K562 (cell line): ENCODE results near the gene SYT1. TPM values are rescaled to one million over a fixed set of nuclear protein-coding genes. Genes with fewer than 3 reads are reported as not detected.

Source experiments
- ATAC-seq: fragments of 200-7000 bp; cut with Tn5 transposase; 3 replicates; pipeline ENCODE4 v1.9.1; 2020; ENCODE audit warnings: moderate library complexity
- BruUV-seq: library from RNA; stranded (reverse); fragments of 400-500 nt; replicated peaks from 2 replicates; lab custom pipeline; 2021; lab: Mats Ljungman, UMichigan
- CTCF ChIA-PET: fragments of 300-600 bp; formaldehyde crosslinking; extraction: SDS; loops from one replicate; lab custom pipeline; 2021; ENCODE audit warnings: low intra/inter-chr PET ratio; lab: Yijun Ruan, JAX
- POLR2A ChIA-PET: fragments of 300-600, 350-650 bp; sonication (Branson Sonifier 250); formaldehyde crosslinking; extraction: SDS; loops from one replicate; lab custom pipeline; 2021; ENCODE audit warnings: antibody characterized with exemption, inconsistent platforms; lab: Yijun Ruan, JAX
- DNase-seq, 4 experiments: peaks; one replicate each; pipeline versions ENCODE4 v3.0.0 to v3.0.0-alpha.2; 2011 to 2018; ENCODE audit warnings: low spot score in 3 of 4, mixed read lengths in 3 of 4; ENCODE audit errors: extremely low read depth in 1 of 4
- FAIRE-seq: peaks from 2 replicates; lab custom pipeline; 2011; peaks lifted over from hg19 to GRCh38; lab: Jason Lieb, UNC
- H2AFZ ChIP-seq: 2 replicates; pipeline ENCODE4 v1.6.0; 2011; ENCODE audit warnings: low read depth, low read length, control low read depth, inconsistent platforms
- H3K27ac ChIP-seq: fragments of 200-600 bp; 3 replicates; pipeline ENCODE4 v1.8.0; 2011; ENCODE audit warnings: low read depth, mild to moderate bottlenecking, control low read depth, inconsistent platforms, low read length, moderate library complexity, mixed read lengths; ENCODE audit errors: extremely low read depth
- H3K27me3 ChIP-seq, 2 experiments: fragments of 300-600 bp in 1 of 2; 2 replicates in 1 of 2; 3 replicates in 1 of 2; pipeline versions ENCODE4 v1.6.0 to v1.8.0; 2011; ENCODE audit warnings: inconsistent platforms in 2 of 2, low read length in 2 of 2, mild to moderate bottlenecking in 1 of 2, mixed read lengths in 1 of 2, moderate library complexity in 1 of 2; ENCODE audit not compliant: control insufficient read depth in 2 of 2, insufficient read depth in 2 of 2
- H3K36me3 ChIP-seq: fragments of 300-600 bp; 3 replicates; pipeline ENCODE4 v1.8.0; 2011; ENCODE audit warnings: mild to moderate bottlenecking, low read length, inconsistent platforms; ENCODE audit not compliant: control insufficient read depth, insufficient read depth
- H3K4me1 ChIP-seq, 2 experiments: fragments of 200-600 bp in 1 of 2; replicated peaks in 1 of 2; 2 replicates in 1 of 2; 3 replicates in 1 of 2; pipeline versions ENCODE4 v1.5.1 to v1.8.0; 2011; ENCODE audit warnings: inconsistent platforms in 2 of 2, low read length in 2 of 2, mild to moderate bottlenecking in 1 of 2, mixed read lengths in 1 of 2, moderate library complexity in 1 of 2; ENCODE audit not compliant: control insufficient read depth in 2 of 2, insufficient read depth in 2 of 2
- H3K4me2 ChIP-seq: 2 replicates; pipeline ENCODE4 v1.6.1; 2011; ENCODE audit warnings: low read length, control low read depth, inconsistent platforms, mixed read lengths; ENCODE audit not compliant: insufficient read depth
- H3K4me3 ChIP-seq: fragments of 200-600 bp; sonication (generic), shearing (Covaris generic); 2 replicates; pipeline ENCODE4 v1.5.1; 2016; ENCODE audit warnings: control low read depth, inconsistent platforms
- H3K79me2 ChIP-seq: fragments of 200-600 bp; 3 replicates; pipeline ENCODE4 v1.8.0; 2011; ENCODE audit warnings: low read length, inconsistent platforms; ENCODE audit not compliant: control insufficient read depth, insufficient read depth
- H3K9ac ChIP-seq, 2 experiments: 2 replicates each; pipeline versions ENCODE4 v1.6.0 to v1.6.1; 2011; ENCODE audit warnings: low read depth in 2 of 2, low read length in 2 of 2, control low read depth in 1 of 2, inconsistent platforms in 1 of 2, mild to moderate bottlenecking in 1 of 2, mixed read lengths in 1 of 2; ENCODE audit not compliant: insufficient read depth in 1 of 2
- H3K9me1 ChIP-seq: one replicate; pipeline ENCODE4 v1.6.0; 2011; ENCODE audit warnings: inconsistent platforms, mild to moderate bottlenecking, low read length, moderate library complexity; ENCODE audit not compliant: control insufficient read depth, insufficient read depth
- H3K9me3 ChIP-seq: replicated peaks from 2 replicates; pipeline ENCODE4 v1.5.1; 2011; ENCODE audit warnings: low read depth, low read length, inconsistent platforms; ENCODE audit not compliant: control insufficient read depth, insufficient read depth
- H4K20me1 ChIP-seq: replicated peaks from 2 replicates; pipeline ENCODE4 v1.6.1; 2011; ENCODE audit warnings: low read length, inconsistent platforms, mixed read lengths; ENCODE audit not compliant: control insufficient read depth, insufficient read depth
- AFF1 ChIP-seq, 2 experiments: fragments of 450-650 bp; IDR thresholded peaks; 2 replicates each; pipeline ENCODE4 v1.6.1; 2018; ENCODE audit warnings: mild to moderate bottlenecking in 2 of 2, low read depth in 1 of 2; ENCODE audit not compliant: partially characterized antibody in 2 of 2
- ATF6 ChIP-seq: sonication (generic); formaldehyde crosslinking; IDR thresholded peaks from 2 replicates; pipeline ENCODE4 v1.4.0; 2020; ENCODE audit warnings: mild to moderate bottlenecking, missing genetic modification reagents
- HDAC8 ChIP-seq: fragments of 450-650 bp; IDR thresholded peaks from 2 replicates; pipeline ENCODE4 v1.6.1; 2016; ENCODE audit warnings: mild to moderate bottlenecking, missing genetic modification characterization, moderate library complexity, missing compliant biosample characterization
- POLR2G ChIP-seq: fragments of 200-400 bp; formaldehyde crosslinking; IDR thresholded peaks from 2 replicates; pipeline ENCODE4 v1.6.1; 2017; ENCODE audit warnings: low read depth, mild to moderate bottlenecking, antibody characterized with exemption, low read length, moderate library complexity
- PYGO2 ChIP-seq: fragments of 450-650 bp; IDR thresholded peaks from 2 replicates; pipeline ENCODE4 v1.6.1; 2016; ENCODE audit warnings: mild to moderate bottlenecking, missing genetic modification characterization, moderate library complexity, missing compliant biosample characterization
- TRIM25 ChIP-seq: fragments of 450-650 bp; IDR thresholded peaks from 2 replicates; pipeline ENCODE4 v1.7.0; 2016; ENCODE audit warnings: borderline replicate concordance
- ZFPM2 ChIP-seq: fragments of 250-450 bp; sonication (Bioruptor Pico); IDR thresholded peaks from 2 replicates; pipeline ENCODE4 v1.5.1; 2022; ENCODE audit warnings: mild to moderate bottlenecking
- ZNF239 ChIP-seq: fragments of 250-450 bp; sonication (Bioruptor Pico); IDR thresholded peaks from 2 replicates; pipeline ENCODE4 v1.4.0; 2020; ENCODE audit warnings: mild to moderate bottlenecking
- ZNF445 ChIP-seq: fragments of 250-450 bp; sonication (Bioruptor Pico); IDR thresholded peaks from 2 replicates; pipeline ENCODE4 v1.4.0; 2020; ENCODE audit warnings: low read depth, mild to moderate bottlenecking, moderate library complexity
- ZNF668 ChIP-seq: fragments of 250-450 bp; sonication (Bioruptor Pico); IDR thresholded peaks from 2 replicates; pipeline ENCODE4 v1.8.0; 2022; ENCODE audit warnings: mild to moderate bottlenecking, inconsistent platforms
- in situ Hi-C: fragments of 300-500 bp; cut with MboI; formaldehyde crosslinking; loops from 4 replicates; pipeline ENCODE4 v1.15.0; 2018; ENCODE audit warnings: inconsistent platforms, mixed read lengths
- intact Hi-C: fragments of 100-400 bp; cut with micrococcal nuclease; formaldehyde crosslinking; loops from 2 replicates; pipeline ENCODE4 v1.14.2; 2022
- polyA plus RNA-seq, 8 experiments: library from polyadenylated mRNA; depleted of rRNA in 4 of 8; stranded (reverse) in 5 of 8; unstranded in 3 of 8; fragments of >200 nt; fragmentation: Nextera tagmentation in 2 of 8; fragmentation: Illumina TruSeq in 1 of 8; extraction: Ambion mirVana in 2 of 8; extraction: Trizol in 1 of 8; gene quantifications; 2 replicates each; pipeline versions ENCODE4 v1.2.1 to v1.2.3, GENCODE V29; 2011 to 2014; ENCODE audit warnings: inconsistent platforms in 1 of 8, missing spikeins in 1 of 8
- total RNA-seq, 7 experiments: library from RNA; depleted of rRNA in 6 of 7; stranded (reverse); fragments of >200 nt in 6 of 7; fragmentation: Illumina TruSeq in 2 of 7; extraction: Trizol in 2 of 7; gene quantifications; 2 replicates each; pipeline versions ENCODE4 v1.2.1 to v1.2.3, GENCODE V29; 2011 to 2021; ENCODE audit warnings: low replicate concordance in 1 of 7
- TF ChIP-seq, protein P1 (sequence below): IDR thresholded peaks from 2 replicates; pipeline ENCODE4 v1.6.1; 2016; ENCODE audit warnings: missing genetic modification characterization, missing compliant biosample characterization

The SYT1 gene
- total and polyA plus RNA-seq, 9 of the 15 experiments (the other 6 are each of a cell fraction or from before 2014, with no cell fraction given), result 0.03 to 0.13 (median 0.07) TPM; not detected in 4

DNA sequence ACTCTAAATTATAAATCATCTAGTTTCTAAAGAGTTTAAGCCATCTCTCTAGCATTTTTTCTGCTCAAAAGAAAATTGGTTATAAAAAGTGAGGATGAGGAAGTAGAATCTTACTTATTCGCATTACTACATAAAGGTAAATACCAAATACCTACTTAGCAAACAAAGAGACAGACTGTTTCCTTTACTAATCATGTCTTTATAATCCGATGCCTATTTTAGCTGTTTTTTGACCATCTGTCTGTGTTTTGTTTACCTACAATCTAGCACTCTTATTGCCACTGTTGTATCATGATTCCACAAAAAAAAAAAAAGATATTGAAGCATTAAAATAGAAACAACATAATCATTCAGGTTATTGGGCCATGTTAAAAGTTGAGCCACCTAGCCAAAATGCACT, 430.0 kb downstream of the SYT1 start (continued):
- TF ChIP-seq ATF6 (CRISPR knock-in tag) (no peak), TRIM25 (no peak)

- Histone ChIP-seq H3K27me3 (no peaks in the 10 kb centered on the region), H3K4me2 (no peak overlapping the region), H3K27ac (no peak overlapping the region), H3K4me1 (no peaks in the 10 kb centered on the region), H3K4me3 (no peak overlapping the region), H3K9ac (no peak overlapping the region), H4K20me1 (no peaks in the 10 kb centered on the region), H3K36me3 (no peaks in the 10 kb centered on the region), H2AFZ (no peak overlapping the region), H3K9me1 (no peaks in the 10 kb centered on the region), H3K9me3 (no peaks in the 10 kb centered on the region; the same call in 1 of the 2 replicates), H3K79me2 (no peaks in the 10 kb centered on the region)
- DNase-seq, result no peak
- no TSS peak for BruUV-seq
- in situ Hi-C loops, result no loop called here
- no peak for FAIRE-seq
- no peak for ATAC-seq
- intact Hi-C loops, result no loop called here
- CTCF ChIA-PET, result no interaction called here
- POLR2A ChIA-PET, result no interaction called here
- no peak for TF ChIP-seq ZNF445
- no peak for TF ChIP-seq ZNF668 (CRISPR knock-in tag)
- no peak for TF ChIP-seq HDAC8 (tag)
- TF ChIP-seq AFF1 (IDR thresholded peaks at IDR 0.05; ENCODE audit: low read depth in 1 of 2, partially characterized antibody in 2 of 2), result no peak
- no peak for TF ChIP-seq ZNF239 (CRISPR knock-in tag)
- TF ChIP-seq PYGO2, result no peak
- TF ChIP-seq, protein P1, sequence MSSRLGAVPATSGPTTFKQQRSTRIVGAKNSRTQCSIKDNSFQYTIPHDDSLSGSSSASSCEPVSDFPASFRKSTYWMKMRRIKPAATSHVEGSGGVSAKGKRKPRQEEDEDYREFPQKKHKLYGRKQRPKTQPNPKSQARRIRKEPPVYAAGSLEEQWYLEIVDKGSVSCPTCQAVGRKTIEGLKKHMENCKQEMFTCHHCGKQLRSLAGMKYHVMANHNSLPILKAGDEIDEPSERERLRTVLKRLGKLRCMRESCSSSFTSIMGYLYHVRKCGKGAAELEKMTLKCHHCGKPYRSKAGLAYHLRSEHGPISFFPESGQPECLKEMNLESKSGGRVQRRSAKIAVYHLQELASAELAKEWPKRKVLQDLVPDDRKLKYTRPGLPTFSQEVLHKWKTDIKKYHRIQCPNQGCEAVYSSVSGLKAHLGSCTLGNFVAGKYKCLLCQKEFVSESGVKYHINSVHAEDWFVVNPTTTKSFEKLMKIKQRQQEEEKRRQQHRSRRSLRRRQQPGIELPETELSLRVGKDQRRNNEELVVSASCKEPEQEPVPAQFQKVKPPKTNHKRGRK (tag), result no peak
- TF ChIP-seq POLR2G, result no peak
- TF ChIP-seq ZFPM2 (CRISPR knock-in tag), result no peak
Observed at GRCh38 chr12:79295572-79295971, 431.0 kb downstream of the SYT1 start.
